Measurements from ENCODE around the gene RGS7.
A peak's percentile ranks its signal among the peaks of the same experiment; 100 is the strongest.
"Not testable (repeated sequence)": the region's sequence is repeated elsewhere in the genome, so short reads cannot be mapped to it uniquely, and the experiment has no call there.

RGS7 gene

GRCh38 chr1:241271427-241271826, 85.6 kb downstream of the RGS7 start:
- DNase-seq (ENCODE audit: low spot score), result no peak

- no peak for DNase-seq (ENCODE audit: low spot score)
Observed at GRCh38 chr1:241270016-241270415, 87.0 kb downstream of the RGS7 start.

GRCh38 chr1:241269116-241269515, 87.9 kb downstream of the RGS7 start:
- DNase-seq (ENCODE audit: low spot score), result no peak

- no peak for DNase-seq (ENCODE audit: low spot score)
Observed at GRCh38 chr1:241266121-241266520, 90.9 kb downstream of the RGS7 start.

GRCh38 chr1:241265428-241265827, 91.6 kb downstream of the RGS7 start:
- no peak for DNase-seq (ENCODE audit: low spot score)

GRCh38 chr1:241263346-241263745, 93.7 kb downstream of the RGS7 start:
- no peak for DNase-seq (ENCODE audit: low spot score)

- DNase-seq (ENCODE audit: low spot score), result peak; percentile 45
Observed at GRCh38 chr1:241253471-241253870, 103.5 kb downstream of the RGS7 start.

- DNase-seq (ENCODE audit: low spot score), result no peak
Observed at GRCh38 chr1:241250465-241250864, 106.5 kb downstream of the RGS7 start.

GRCh38 chr1:241240069-241240468, 116.9 kb downstream of the RGS7 start:
- no peak for DNase-seq (ENCODE audit: low spot score)

GRCh38 chr1:241237873-241238272, 119.1 kb downstream of the RGS7 start:
- no peak for DNase-seq (ENCODE audit: low spot score)

- DNase-seq (ENCODE audit: low spot score), result no peak
Observed at GRCh38 chr1:241235256-241235897, 121.6 kb downstream of the RGS7 start.

GRCh38 chr1:241229711-241230110, 127.3 kb downstream of the RGS7 start:
- no peak for DNase-seq (ENCODE audit: low spot score)

GRCh38 chr1:241229216-241229615, 127.8 kb downstream of the RGS7 start:
- DNase-seq (ENCODE audit: low spot score), result peak; percentile 14

GRCh38 chr1:241228339-241228738, 128.7 kb downstream of the RGS7 start:
- DNase-seq (ENCODE audit: low spot score), result no peak

- DNase-seq (ENCODE audit: low spot score), result no peak
Observed at GRCh38 chr1:241225741-241226140, 131.3 kb downstream of the RGS7 start.

GRCh38 chr1:241224189-241224588, 132.8 kb downstream of the RGS7 start:
- not testable (repeated sequence) for DNase-seq (ENCODE audit: low spot score)

GRCh38 chr1:241222813-241223212, 134.2 kb downstream of the RGS7 start:
- not testable (repeated sequence) for DNase-seq (ENCODE audit: low spot score)

GRCh38 chr1:241221319-241221718, 135.7 kb downstream of the RGS7 start:
- DNase-seq (ENCODE audit: low spot score), result no peak

GRCh38 chr1:241220913-241221312, 136.1 kb downstream of the RGS7 start:
- DNase-seq (ENCODE audit: low spot score), result not testable (repeated sequence)

- DNase-seq (ENCODE audit: low spot score), result no peak
Observed at GRCh38 chr1:241219449-241219848, 137.6 kb downstream of the RGS7 start.

GRCh38 chr1:241217516-241217915, 139.5 kb downstream of the RGS7 start:
- no peak for DNase-seq (ENCODE audit: low spot score)

- DNase-seq (ENCODE audit: low spot score), result no peak
Observed at GRCh38 chr1:241215683-241216082, 141.3 kb downstream of the RGS7 start.

- DNase-seq (ENCODE audit: low spot score), result no peak
Observed at GRCh38 chr1:241215203-241215602, 141.8 kb downstream of the RGS7 start.

GRCh38 chr1:241213139-241213538, 143.9 kb downstream of the RGS7 start:
- no peak for DNase-seq (ENCODE audit: low spot score)

All from hepatic stellate cell (primary cell).